ENCODE measurements around the gene RIF1. TPM values are rescaled to one million over a fixed set of nuclear protein-coding genes. Genes with fewer than 3 reads are reported as not detected.

Gene RIF1
- total RNA-seq, 1 experiment from 2014 or later = 37.1 TPM

DNA sequence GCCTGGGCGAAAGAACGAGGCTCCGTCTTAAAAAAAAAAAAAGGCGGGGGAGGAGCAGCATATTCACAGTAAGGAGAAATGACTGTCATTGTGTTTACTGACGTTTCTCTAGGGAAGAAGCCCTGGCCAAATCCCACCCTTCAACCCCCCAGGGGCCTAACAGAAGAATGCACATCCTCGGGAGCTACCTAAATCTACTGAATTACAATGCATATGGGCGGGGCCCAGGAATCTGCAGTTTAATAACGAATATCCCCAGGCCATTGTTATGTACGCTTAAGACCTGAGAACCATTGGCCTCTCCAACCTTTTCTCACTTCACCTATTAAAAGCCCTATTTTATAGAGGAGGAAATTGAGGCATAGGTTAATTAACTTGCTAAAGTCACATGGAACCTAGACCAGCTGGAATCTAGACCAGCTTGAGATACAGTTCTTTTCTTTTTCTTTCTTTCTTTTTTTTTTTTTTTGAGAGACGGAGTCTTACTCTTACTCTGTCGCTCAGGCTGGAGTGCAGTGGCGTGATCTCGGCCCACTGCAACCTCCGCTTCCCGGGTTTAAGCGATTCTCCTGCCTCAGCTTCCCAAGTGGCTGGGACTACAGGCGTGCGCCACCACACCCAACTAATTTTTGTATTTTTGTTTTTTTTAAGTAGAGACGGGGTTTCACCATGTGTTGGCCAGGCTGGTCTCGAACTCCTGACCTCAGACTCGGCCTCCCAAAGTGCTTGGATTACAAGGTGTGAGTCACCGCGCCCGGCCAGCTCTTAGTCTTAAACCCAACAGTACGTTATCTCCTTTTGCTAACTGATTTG is 708 bp upstream of the RIF1 start:
- Histone ChIP-seq H4K20me1 (ENCODE audit: low read length) (no peaks in the 10 kb centered on the region; the same call in 1 of the 2 replicates), H3K4me2 (ENCODE audit: low read length) (peak overlapping the region; percentile 90), H3K9me2 (replicated peaks; ENCODE audit: low read length) (no peaks in the 10 kb centered on the region), H3K36me3 (ENCODE audit: low read depth, low read length) (peaks cover 23% of the 10 kb centered on the region; the same call in 1 of the 2 replicates), H3K27me3 (ENCODE audit: low read length) (no peaks in the 10 kb centered on the region), H3K4me3 (ENCODE audit: low read length) (peak overlapping the region; percentile 100), H3K79me2 (ENCODE audit: low read length) (peaks cover 44% of the 10 kb centered on the region), H3K27ac (ENCODE audit: low read length) (peak overlapping the region; percentile 77), H3K9me3 (ENCODE audit: low read length) (no peaks in the 10 kb centered on the region), H3K4me1 (ENCODE audit: insufficient read depth, low read length) (0 out of 2 replicates have a peak, but pooled peaks cover 7% of the 10 kb centered on the region), H3F3A (ENCODE audit: low read length, unreplicated experiment) (no peaks in the 10 kb centered on the region), H2AFZ (ENCODE audit: low read length) (peak overlapping the region; percentile 89), H3K9ac (ENCODE audit: low read length) (no peak overlapping the region)
- DNase-seq = no peak
- no peak for ATAC-seq
- no TSS peak for BruUV-seq (replicated peaks)
- CTCF ChIA-PET = no interaction called here
- TF ChIP-seq EZH2 (IDR thresholded peaks at IDR 0.05; ENCODE audit: low read length, unreplicated experiment) = no peak
- TF ChIP-seq, protein P1, sequence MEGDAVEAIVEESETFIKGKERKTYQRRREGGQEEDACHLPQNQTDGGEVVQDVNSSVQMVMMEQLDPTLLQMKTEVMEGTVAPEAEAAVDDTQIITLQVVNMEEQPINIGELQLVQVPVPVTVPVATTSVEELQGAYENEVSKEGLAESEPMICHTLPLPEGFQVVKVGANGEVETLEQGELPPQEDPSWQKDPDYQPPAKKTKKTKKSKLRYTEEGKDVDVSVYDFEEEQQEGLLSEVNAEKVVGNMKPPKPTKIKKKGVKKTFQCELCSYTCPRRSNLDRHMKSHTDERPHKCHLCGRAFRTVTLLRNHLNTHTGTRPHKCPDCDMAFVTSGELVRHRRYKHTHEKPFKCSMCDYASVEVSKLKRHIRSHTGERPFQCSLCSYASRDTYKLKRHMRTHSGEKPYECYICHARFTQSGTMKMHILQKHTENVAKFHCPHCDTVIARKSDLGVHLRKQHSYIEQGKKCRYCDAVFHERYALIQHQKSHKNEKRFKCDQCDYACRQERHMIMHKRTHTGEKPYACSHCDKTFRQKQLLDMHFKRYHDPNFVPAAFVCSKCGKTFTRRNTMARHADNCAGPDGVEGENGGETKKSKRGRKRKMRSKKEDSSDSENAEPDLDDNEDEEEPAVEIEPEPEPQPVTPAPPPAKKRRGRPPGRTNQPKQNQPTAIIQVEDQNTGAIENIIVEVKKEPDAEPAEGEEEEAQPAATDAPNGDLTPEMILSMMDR (conservative IDR thresholded peaks at IDR 0.05; ENCODE audit: low read depth, low read length) = no peak
- no peak for TF ChIP-seq EZH2phosphoT487 (IDR thresholded peaks at IDR 0.05; ENCODE audit: borderline replicate concordance, low read length)
- intact Hi-C loops (cut with micrococcal nuclease) = loop anchor here (2.0 kb wide), 1 partner anchor 118 kb away; no protein-coding TSS in a partner anchor
- POLR2A ChIA-PET (ENCODE audit: unreplicated experiment) = interaction anchor here (0.6 kb wide), 2 partner anchors 61 to 1611 kb away, joined by 3 to 5 read pairs; no protein-coding TSS in a partner anchor

GRCh38 chr2:151410485-151410834 is 758 bp downstream of the RIF1 start:
- CTCF ChIA-PET = interaction anchor here (0.6 kb wide), 1 partner anchor 164 kb away, joined by 4 read pairs; no protein-coding TSS in a partner anchor
- BruUV-seq (replicated peaks) = no TSS peak
- H3K27ac ChIP-seq (ENCODE audit: low read length) = peak overlapping the region; percentile 77
- peak overlapping the region; percentile 89 for H2AFZ ChIP-seq (ENCODE audit: low read length)
- POLR2A ChIA-PET (ENCODE audit: unreplicated experiment) = interaction anchor here (0.6 kb wide), 2 partner anchors 19 to 149 kb away, joined by 9 to 34 read pairs; partner anchors contain the start of gene RBM43
- H3K4me1 ChIP-seq (ENCODE audit: insufficient read depth, low read length) = 0 out of 2 replicates have a peak, but pooled peaks cover 7% of the 10 kb centered on the region
- TF ChIP-seq, protein P1 (conservative IDR thresholded peaks at IDR 0.05; ENCODE audit: low read depth, low read length) = no peak
- no peak for TF ChIP-seq EZH2phosphoT487 (IDR thresholded peaks at IDR 0.05; ENCODE audit: borderline replicate concordance, low read length)
- no peak for TF ChIP-seq EZH2 (IDR thresholded peaks at IDR 0.05; ENCODE audit: low read length, unreplicated experiment)
- intact Hi-C loops (cut with micrococcal nuclease) = loop anchor here (5.0 kb wide), 1 partner anchor 148 kb away; the partner anchor contains the start of gene RBM43
- DNase-seq = peak; percentile 17
- peaks cover 28% of the 10 kb centered on the region; the same call in 1 of the 2 replicates for H3K36me3 ChIP-seq (ENCODE audit: low read depth, low read length)
- peak overlapping the region; percentile 100 for H3K4me3 ChIP-seq (ENCODE audit: low read length)
- H4K20me1 ChIP-seq (ENCODE audit: low read length) = no peaks in the 10 kb centered on the region; the same call in 1 of the 2 replicates
- no peaks in the 10 kb centered on the region for H3F3A ChIP-seq (ENCODE audit: low read length, unreplicated experiment)
- H3K9me3 ChIP-seq (ENCODE audit: low read length) = no peaks in the 10 kb centered on the region
- peak overlapping the region; percentile 99 for H3K9ac ChIP-seq (ENCODE audit: low read length)
- peak; percentile 26 for ATAC-seq
- no peaks in the 10 kb centered on the region for H3K27me3 ChIP-seq (ENCODE audit: low read length)
- H3K9me2 ChIP-seq (replicated peaks; ENCODE audit: low read length) = no peaks in the 10 kb centered on the region
- peaks cover 50% of the 10 kb centered on the region for H3K79me2 ChIP-seq (ENCODE audit: low read length)
- H3K4me2 ChIP-seq (ENCODE audit: low read length) = peak overlapping the region; percentile 90

Measured in PC-3 (cell line).